ENCODE results near the gene TELO2. TPM values are rescaled to one million over a fixed set of nuclear protein-coding genes. Genes with fewer than 3 reads are reported as not detected.

TELO2 gene
- total RNA-seq, 1 donor from 2014 or later, result 17.7 TPM

- intact Hi-C loops (cut with micrococcal nuclease), result no loop called here
- H3K4me3 ChIP-seq, result no peak overlapping the region
- peaks cover 61% of the 10 kb centered on the region for H3K4me1 ChIP-seq
- no peaks in the 10 kb centered on the region for H3K27me3 ChIP-seq (ENCODE audit: low read depth)
- no peaks in the 10 kb centered on the region for H3K36me3 ChIP-seq
- no peaks in the 10 kb centered on the region for H3K9me3 ChIP-seq (replicated peaks)
- no peak overlapping the region for H3K27ac ChIP-seq (replicated peaks)
- TF ChIP-seq, protein P1, sequence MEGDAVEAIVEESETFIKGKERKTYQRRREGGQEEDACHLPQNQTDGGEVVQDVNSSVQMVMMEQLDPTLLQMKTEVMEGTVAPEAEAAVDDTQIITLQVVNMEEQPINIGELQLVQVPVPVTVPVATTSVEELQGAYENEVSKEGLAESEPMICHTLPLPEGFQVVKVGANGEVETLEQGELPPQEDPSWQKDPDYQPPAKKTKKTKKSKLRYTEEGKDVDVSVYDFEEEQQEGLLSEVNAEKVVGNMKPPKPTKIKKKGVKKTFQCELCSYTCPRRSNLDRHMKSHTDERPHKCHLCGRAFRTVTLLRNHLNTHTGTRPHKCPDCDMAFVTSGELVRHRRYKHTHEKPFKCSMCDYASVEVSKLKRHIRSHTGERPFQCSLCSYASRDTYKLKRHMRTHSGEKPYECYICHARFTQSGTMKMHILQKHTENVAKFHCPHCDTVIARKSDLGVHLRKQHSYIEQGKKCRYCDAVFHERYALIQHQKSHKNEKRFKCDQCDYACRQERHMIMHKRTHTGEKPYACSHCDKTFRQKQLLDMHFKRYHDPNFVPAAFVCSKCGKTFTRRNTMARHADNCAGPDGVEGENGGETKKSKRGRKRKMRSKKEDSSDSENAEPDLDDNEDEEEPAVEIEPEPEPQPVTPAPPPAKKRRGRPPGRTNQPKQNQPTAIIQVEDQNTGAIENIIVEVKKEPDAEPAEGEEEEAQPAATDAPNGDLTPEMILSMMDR (IDR thresholded peaks at IDR 0.05; ENCODE audit: borderline replicate concordance), result no peak
- DNase-seq, result no peak
Observed at GRCh38 chr16:1469693-1470201, 23.4 kb upstream of the TELO2 start.

DNA sequence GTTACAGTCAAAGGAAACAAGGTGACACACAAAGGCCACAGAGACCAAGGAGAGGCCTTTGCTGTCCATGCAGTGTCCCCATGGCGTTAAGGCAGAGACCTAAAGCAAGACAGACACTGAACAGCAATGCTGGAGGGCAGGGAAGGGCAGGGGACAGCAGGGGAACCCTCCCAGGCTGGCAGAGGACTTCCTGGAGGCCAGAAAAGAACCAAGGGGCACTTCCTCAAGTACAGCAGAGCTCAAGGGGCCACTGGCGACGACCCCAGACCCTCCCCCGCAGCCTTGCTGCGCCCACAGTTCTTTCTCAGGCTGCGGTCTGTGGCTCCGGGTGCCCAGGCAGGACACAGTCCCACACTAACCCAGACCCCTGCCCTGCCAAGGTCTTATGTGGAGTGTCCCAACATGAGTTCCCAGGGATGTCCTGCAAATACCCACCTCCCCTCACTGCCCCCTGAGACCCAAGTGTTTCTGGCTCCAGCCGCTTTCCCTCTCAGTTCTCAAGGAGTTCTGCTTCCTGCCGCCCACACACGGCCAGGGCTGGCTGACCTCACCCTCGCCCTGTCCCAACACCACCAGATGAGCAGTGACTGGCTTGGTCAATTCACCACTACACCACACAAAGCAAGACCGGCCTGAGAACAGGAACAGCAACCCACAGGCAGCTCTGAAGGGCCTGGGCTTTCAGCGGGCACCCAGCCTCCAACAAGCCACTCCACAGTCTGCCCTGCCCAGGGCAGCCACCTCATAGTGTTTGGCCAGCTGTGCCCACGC lies 22.5 kb upstream of the TELO2 start:
- intact Hi-C loops (cut with micrococcal nuclease), result no loop called here
- no peak for DNase-seq
- TF ChIP-seq, protein P1 (IDR thresholded peaks at IDR 0.05; ENCODE audit: borderline replicate concordance), result no peak
- Histone ChIP-seq H3K36me3 (no peaks in the 10 kb centered on the region), H3K4me1 (peaks cover 68% of the 10 kb centered on the region), H3K27me3 (ENCODE audit: low read depth) (no peaks in the 10 kb centered on the region), H3K9me3 (replicated peaks) (no peaks in the 10 kb centered on the region), H3K4me3 (no peak overlapping the region), H3K27ac (replicated peaks) (no peak overlapping the region)

GRCh38 chr16:1471569-1472194 lies 21.5 kb upstream of the TELO2 start:
- Histone ChIP-seq H3K27ac (replicated peaks) (no peak overlapping the region), H3K4me1 (peaks cover 72% of the 10 kb centered on the region), H3K27me3 (ENCODE audit: low read depth) (no peaks in the 10 kb centered on the region), H3K36me3 (no peaks in the 10 kb centered on the region), H3K4me3 (no peak overlapping the region), H3K9me3 (replicated peaks) (no peaks in the 10 kb centered on the region)
- DNase-seq, result no peak
- intact Hi-C loops (cut with micrococcal nuclease), result no loop called here
- TF ChIP-seq, protein P1 (IDR thresholded peaks at IDR 0.05; ENCODE audit: borderline replicate concordance), result no peak

GRCh38 chr16:1472974-1473373 lies 20.2 kb upstream of the TELO2 start:
- H3K4me3 ChIP-seq, result no peak overlapping the region
- H3K4me1 ChIP-seq, result peaks cover 62% of the 10 kb centered on the region
- no peak overlapping the region for H3K27ac ChIP-seq (replicated peaks)
- no peaks in the 10 kb centered on the region for H3K27me3 ChIP-seq (ENCODE audit: low read depth)
- intact Hi-C loops (cut with micrococcal nuclease), result no loop called here
- TF ChIP-seq, protein P1 (IDR thresholded peaks at IDR 0.05; ENCODE audit: borderline replicate concordance), result no peak
- no peaks in the 10 kb centered on the region for H3K36me3 ChIP-seq
- H3K9me3 ChIP-seq (replicated peaks), result no peaks in the 10 kb centered on the region
- no peak for DNase-seq

GRCh38 chr16:1474082-1474795 lies 18.9 kb upstream of the TELO2 start:
- intact Hi-C loops (cut with micrococcal nuclease), result no loop called here
- no peaks in the 10 kb centered on the region for H3K27me3 ChIP-seq (ENCODE audit: low read depth)
- H3K4me1 ChIP-seq, result peaks cover 56% of the 10 kb centered on the region
- no peaks in the 10 kb centered on the region for H3K9me3 ChIP-seq (replicated peaks)
- H3K27ac ChIP-seq (replicated peaks), result peak overlapping the region; percentile 97
- no peak for DNase-seq
- TF ChIP-seq, protein P1 (IDR thresholded peaks at IDR 0.05; ENCODE audit: borderline replicate concordance), result no peak
- H3K36me3 ChIP-seq, result no peaks in the 10 kb centered on the region
- H3K4me3 ChIP-seq, result peak overlapping the region; percentile 99

Measured in left ventricle myocardium inferior (tissue), 1 donor.